Trophoblast cell (in vitro differentiated cells and primary cell): ENCODE results near the gene WAC.
A peak's percentile ranks its signal among the peaks of the same experiment; 100 is the strongest.
"Not testable (repeated sequence)": the region's sequence is repeated elsewhere in the genome, so short reads cannot be mapped to it uniquely, and the experiment has no call there.

ENCODE experiments used
- DNase-seq, 2 donors: peaks; one replicate each; pipeline ENCODE4 v3.0.0-alpha.2; 2016
- H2AFZ ChIP-seq: 2 replicates; pipeline ENCODE4 v1.6.1; 2013; ENCODE audit warnings: low read length, moderate library complexity, mild to moderate bottlenecking; ENCODE audit not compliant: insufficient read depth, poor library complexity
- H2AK5ac ChIP-seq: 2 replicates; pipeline ENCODE4 v1.6.1; 2013; ENCODE audit warnings: mild to moderate bottlenecking, low read length
- H2BK120ac ChIP-seq: 2 replicates; pipeline ENCODE4 v1.6.1; 2013; ENCODE audit warnings: low read length, mild to moderate bottlenecking, moderate library complexity; ENCODE audit not compliant: insufficient read depth, poor library complexity
- H2BK12ac ChIP-seq: 2 replicates; pipeline ENCODE4 v1.6.1; 2013; ENCODE audit warnings: mild to moderate bottlenecking, low read length, moderate library complexity
- H2BK5ac ChIP-seq: 2 replicates; pipeline ENCODE4 v1.6.1; 2013; ENCODE audit warnings: low read length, low read depth, moderate library complexity, mild to moderate bottlenecking; ENCODE audit not compliant: poor library complexity
- H3K14ac ChIP-seq: 2 replicates; pipeline ENCODE4 v1.6.1; 2013; ENCODE audit warnings: mild to moderate bottlenecking, low read length
- H3K18ac ChIP-seq: 2 replicates; pipeline ENCODE4 v1.6.1; 2013; ENCODE audit warnings: mild to moderate bottlenecking, low read length
- H3K23ac ChIP-seq: 2 replicates; pipeline ENCODE4 v1.6.1; 2013; ENCODE audit warnings: low read length
- H3K27ac ChIP-seq: 2 replicates; pipeline ENCODE4 v1.5.1; 2013; ENCODE audit warnings: low read depth, mild to moderate bottlenecking, inconsistent platforms, low read length, moderate library complexity
- H3K27me3 ChIP-seq: 2 replicates; pipeline ENCODE4 v1.6.1; 2013; ENCODE audit warnings: inconsistent platforms, mild to moderate bottlenecking, low read length, moderate library complexity; ENCODE audit not compliant: insufficient read depth
- H3K36me3 ChIP-seq, 2 experiments: 1 replicate in 1 of 2; 2 replicates in 1 of 2; pipeline ENCODE4 v1.6.1; 2013; ENCODE audit warnings: low read length in 2 of 2, mild to moderate bottlenecking in 2 of 2, moderate library complexity in 1 of 2; ENCODE audit not compliant: insufficient read depth in 2 of 2, control insufficient read depth in 1 of 2
- H3K4ac ChIP-seq: 2 replicates; pipeline ENCODE4 v1.6.1; 2013; ENCODE audit warnings: low read depth, mild to moderate bottlenecking, low read length, moderate library complexity
- H3K4me1 ChIP-seq, 2 experiments: 1 replicate in 1 of 2; 2 replicates in 1 of 2; pipeline ENCODE4 v1.6.1; 2013; ENCODE audit warnings: low read length in 2 of 2, mild to moderate bottlenecking in 2 of 2, moderate library complexity in 1 of 2; ENCODE audit not compliant: insufficient read depth in 2 of 2, control insufficient read depth in 1 of 2
- H3K4me2 ChIP-seq: 2 replicates; pipeline ENCODE4 v1.6.1; 2013; ENCODE audit warnings: inconsistent platforms, mild to moderate bottlenecking, low read length, moderate library complexity
- H3K4me3 ChIP-seq: 2 replicates; pipeline ENCODE4 v1.5.1; 2013; ENCODE audit warnings: mild to moderate bottlenecking, low read depth, low read length, inconsistent platforms
- H3K79me1 ChIP-seq: one replicate; pipeline ENCODE4 v1.6.1; 2013; ENCODE audit warnings: low read length
- H3K79me2 ChIP-seq: 2 replicates; pipeline ENCODE4 v1.6.1; 2013; ENCODE audit warnings: low read length, mild to moderate bottlenecking; ENCODE audit not compliant: control insufficient read depth, insufficient read depth, poor library complexity
- H3K9ac ChIP-seq: 2 replicates; pipeline ENCODE4 v1.6.1; 2013; ENCODE audit warnings: mild to moderate bottlenecking, low read length
- H3K9me3 ChIP-seq: 2 replicates; pipeline ENCODE4 v1.6.1; 2013; ENCODE audit warnings: low read depth, mild to moderate bottlenecking, control low read depth, inconsistent platforms, low read length; ENCODE audit not compliant: insufficient read depth
- H4K12ac ChIP-seq: 2 replicates; pipeline ENCODE4 v1.6.1; 2013; ENCODE audit warnings: low read depth, mild to moderate bottlenecking, low read length, moderate library complexity
- H4K8ac ChIP-seq: 2 replicates; pipeline ENCODE4 v1.6.1; 2013; ENCODE audit warnings: low read depth, mild to moderate bottlenecking, low read length, moderate library complexity
- H4K91ac ChIP-seq: one replicate; pipeline ENCODE4 v1.6.1; 2013; ENCODE audit warnings: low read depth, mild to moderate bottlenecking, low read length, moderate library complexity
- WGBS: extraction: QIAGEN DNeasy Blood & Tissue Kit; methylation state at CpG from one replicate; pipeline ENCODE4 v1.1.7; 2013; ENCODE audit warnings: missing lambda C conversion rate; ENCODE audit not compliant: insufficient read length, insufficient coverage; ENCODE audit errors: extremely low coverage; 5-methylcytosine and 5-hydroxymethylcytosine counted together

The WAC gene

DNA sequence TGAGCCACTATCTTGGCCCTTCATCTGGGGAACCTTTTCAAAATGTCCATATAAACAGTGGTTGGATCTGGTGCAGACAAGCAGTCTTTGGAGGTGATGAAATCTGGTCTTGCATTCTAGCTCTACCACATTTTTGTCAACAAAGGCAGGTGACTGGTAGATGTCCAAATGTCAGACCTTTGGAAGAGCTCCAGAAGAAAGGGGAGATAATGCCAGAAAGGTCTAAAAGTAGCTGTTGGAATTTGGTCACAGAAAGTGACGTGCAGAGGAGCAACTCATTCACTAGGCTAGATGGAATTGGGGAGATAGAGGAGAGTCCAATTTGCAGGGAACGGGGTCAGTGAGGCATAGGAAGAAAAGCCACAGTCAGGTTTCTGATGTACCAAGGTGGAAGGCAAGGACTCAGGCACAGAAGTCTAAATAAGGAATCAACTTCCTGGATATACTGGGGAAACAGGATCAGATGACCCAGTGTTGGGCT lies 36.4 kb upstream of the WAC start:
- Histone ChIP-seq H3K36me3 (no peaks in the 10 kb centered on the region), H2BK5ac (no peak overlapping the region), H2AK5ac (no peak overlapping the region), H4K91ac (no peak overlapping the region), H3K4me3 (no peak overlapping the region), H4K8ac (no peak overlapping the region), H3K23ac (no peak overlapping the region), H2AFZ (peak overlapping the region; percentile 1), H3K14ac (no peak overlapping the region), H3K79me1 (peaks cover 8% of the 10 kb centered on the region), H3K4ac (no peak overlapping the region), H2BK120ac (peak overlapping the region; percentile 2), H3K79me2 (peaks cover 4% of the 10 kb centered on the region), H3K27ac (peak overlapping the region; percentile 56), H3K9ac (no peak overlapping the region), H4K12ac (no peak overlapping the region), H3K18ac (no peak overlapping the region), H3K4me1 (peaks cover 15 to 17% of the 10 kb centered on the region in 2 experiments), H3K9me3 (no peaks in the 10 kb centered on the region), H3K4me2 (peak overlapping the region; percentile 28), H2BK12ac (no peak overlapping the region), H3K27me3 (no peaks in the 10 kb centered on the region)
- DNase-seq = peak; percentile 58 to 79
- no CpG with 5 or more reads among the region's 2 CpGs for WGBS

DNA sequence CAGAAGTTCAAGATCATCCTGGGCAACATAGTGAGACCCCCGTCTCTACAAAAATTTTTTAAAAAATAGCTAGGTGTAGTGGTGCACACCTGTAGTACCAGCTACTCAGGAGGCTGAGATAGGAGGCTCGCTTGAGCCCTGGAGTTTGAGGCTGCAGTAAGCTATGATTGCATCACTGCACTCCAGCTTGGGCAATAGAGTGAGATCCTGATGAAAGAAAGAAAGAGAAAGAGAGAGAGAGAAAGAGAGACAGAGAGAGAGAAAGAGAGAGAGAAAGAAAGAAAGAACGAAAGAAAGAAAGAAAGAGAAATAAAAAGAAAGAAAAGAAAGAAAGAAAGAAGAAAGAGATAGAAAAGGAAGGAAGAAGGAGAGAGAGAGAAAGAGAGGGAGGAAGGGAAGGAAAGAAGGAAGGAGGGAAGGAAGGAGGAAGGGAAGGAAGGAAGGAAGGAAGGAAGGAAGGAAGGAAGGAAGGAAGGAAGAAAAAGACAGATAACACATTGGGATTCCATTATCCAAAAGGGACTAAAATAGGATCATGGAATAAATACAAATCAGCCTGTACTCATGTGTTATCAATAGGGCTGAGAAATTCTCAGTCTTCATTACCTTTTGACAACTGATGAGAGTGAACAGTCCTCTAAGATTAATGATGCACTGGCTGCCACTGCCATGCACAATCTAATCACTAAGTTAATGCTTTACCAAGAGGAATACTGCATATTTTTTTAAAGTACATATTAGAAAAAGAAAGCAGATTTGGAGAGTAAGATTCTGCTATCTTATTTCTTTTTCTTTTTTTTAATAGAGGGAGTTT lies 35.4 kb upstream of the WAC start:
- H3K4ac ChIP-seq = no peak overlapping the region
- no peak overlapping the region for H2BK5ac ChIP-seq
- DNase-seq = peak in 1 of 2 donors; percentile 58
- no peaks in the 10 kb centered on the region for H3K36me3 ChIP-seq
- peak overlapping the region; percentile 55 for H2BK12ac ChIP-seq
- no peak overlapping the region for H2AK5ac ChIP-seq
- H4K8ac ChIP-seq = no peak overlapping the region
- no peak overlapping the region for H3K18ac ChIP-seq
- peaks cover 4% of the 10 kb centered on the region for H3K79me2 ChIP-seq
- WGBS = 93% methylated on average over 1 of the region's 3 CpGs
- H3K23ac ChIP-seq = no peak overlapping the region
- H3K79me1 ChIP-seq = peaks cover 10% of the 10 kb centered on the region
- H4K12ac ChIP-seq = no peak overlapping the region
- H3K14ac ChIP-seq = no peak overlapping the region
- H4K91ac ChIP-seq = no peak overlapping the region
- no peak overlapping the region for H3K4me2 ChIP-seq
- H2AFZ ChIP-seq = no peak overlapping the region
- H2BK120ac ChIP-seq = peak overlapping the region; percentile 33
- no peaks in the 10 kb centered on the region for H3K9me3 ChIP-seq
- H3K4me1 ChIP-seq = peaks cover 17% of the 10 kb centered on the region in 2 experiments
- no peaks in the 10 kb centered on the region for H3K27me3 ChIP-seq
- H3K4me3 ChIP-seq = no peak overlapping the region
- peak overlapping the region; percentile 48 for H3K27ac ChIP-seq
- no peak overlapping the region for H3K9ac ChIP-seq

DNA sequence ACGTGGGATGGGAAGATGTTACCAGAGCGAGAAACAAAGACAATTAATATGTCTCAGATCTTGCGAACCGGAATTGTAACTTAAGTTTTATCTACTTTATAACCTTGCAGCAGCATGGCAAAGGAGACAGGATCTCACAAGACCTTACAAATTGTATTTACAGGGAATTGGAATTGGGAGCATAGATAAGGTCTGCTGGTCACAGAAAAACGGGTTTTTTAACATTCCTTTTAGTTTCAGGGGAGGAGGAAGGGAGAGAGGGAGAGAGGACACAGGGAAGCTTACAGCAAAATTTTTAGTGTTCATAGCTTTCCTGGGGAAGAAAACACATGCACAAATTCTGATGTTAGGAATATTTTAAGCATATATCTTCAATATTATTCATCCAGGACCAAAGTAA lies 32.7 kb upstream of the WAC start:
- WGBS = no CpG with 5 or more reads among the region's 5 CpGs
- H2BK120ac ChIP-seq = not testable (repeated sequence)

DNA sequence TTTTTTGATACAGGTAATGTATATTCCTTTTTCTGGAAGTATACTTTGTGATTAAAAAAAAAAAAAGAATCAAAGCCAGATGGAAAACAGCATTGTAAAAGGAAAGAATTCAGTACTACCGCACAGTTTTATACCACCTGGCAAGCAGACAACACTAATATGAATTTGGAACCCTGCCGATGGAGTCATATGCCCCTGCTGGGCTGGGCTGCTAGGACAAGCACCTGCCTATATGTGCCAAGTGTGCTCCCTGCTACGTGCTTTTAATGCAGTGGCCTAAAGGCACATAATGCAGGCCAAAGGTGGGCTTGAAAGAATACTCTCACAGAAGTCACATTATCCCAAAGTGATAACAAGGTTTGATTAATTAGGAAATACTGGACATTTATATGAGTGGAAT lies 29.8 kb upstream of the WAC start:
- Histone ChIP-seq H2AK5ac (no peak overlapping the region), H3K27me3 (no peaks in the 10 kb centered on the region), H3K9ac (no peak overlapping the region), H3K4me1 (peaks cover 6% of the 10 kb centered on the region in 2 experiments), H2AFZ (no peak overlapping the region), H3K79me2 (peaks cover 2% of the 10 kb centered on the region), H3K79me1 (peaks cover 7% of the 10 kb centered on the region), H4K91ac (no peak overlapping the region), H3K4me2 (no peak overlapping the region), H2BK5ac (no peak overlapping the region), H2BK12ac (no peak overlapping the region), H3K27ac (no peak overlapping the region), H3K4ac (no peak overlapping the region), H3K4me3 (no peak overlapping the region), H4K8ac (no peak overlapping the region), H3K18ac (no peak overlapping the region), H3K36me3 (no peaks in the 10 kb centered on the region), H4K12ac (no peak overlapping the region), H2BK120ac (no peak overlapping the region), H3K9me3 (no peaks in the 10 kb centered on the region), H3K23ac (no peak overlapping the region), H3K14ac (no peak overlapping the region)
- no CpG with 5 or more reads among the region's 3 CpGs for WGBS
- DNase-seq = peak in 1 of 2 donors; percentile 35

More for the DNA sequence above, 32.7 kb upstream of the WAC start:
- H3K27ac ChIP-seq = peak overlapping the region; percentile 84
- peak overlapping the region; percentile 71 for H2BK12ac ChIP-seq
- H3K18ac ChIP-seq, H3K9me3 ChIP-seq, H3K23ac ChIP-seq, H2AK5ac ChIP-seq, H3K4ac ChIP-seq, H3K9ac ChIP-seq, H2AFZ ChIP-seq, H3K36me3 ChIP-seq, H3K4me3 ChIP-seq, H3K79me2 ChIP-seq, H4K12ac ChIP-seq, H3K27me3 ChIP-seq, H3K14ac ChIP-seq: not testable (repeated sequence)
- peak overlapping the region; percentile 96 for H2BK5ac ChIP-seq
- peak overlapping the region; percentile 85 for H4K91ac ChIP-seq
- peak; percentile 33 to 87 for DNase-seq
- peaks cover 10% of the 10 kb centered on the region for H3K79me1 ChIP-seq
- H3K4me2 ChIP-seq = peak overlapping the region; percentile 64
- H4K8ac ChIP-seq = peak overlapping the region; percentile 54
- H3K4me1 ChIP-seq = peaks cover 17% of the 10 kb centered on the region in 2 experiments
